Epithelial cell of esophagus (primary cell): ENCODE measurements around the gene METRNL.
"Not testable (repeated sequence)": the region's sequence is repeated elsewhere in the genome, so short reads cannot be mapped to it uniquely, and the experiment has no call there.

Experiments
- DNase-seq: peaks from one replicate; pipeline ENCODE4 v3.0.0; 2010; ENCODE audit warnings: low read depth
- H3K4me3 ChIP-seq: 2 replicates; pipeline ENCODE4 v1.5.1; 2011; ENCODE audit warnings: mild to moderate bottlenecking, low read length, control low read depth
- CTCF ChIP-seq: IDR thresholded peaks from 2 replicates; pipeline ENCODE4 v1.5.1; 2011; ENCODE audit warnings: low read depth, mild to moderate bottlenecking, low read length, control low read depth, inconsistent platforms; ENCODE audit not compliant: insufficient read depth; ENCODE audit errors: missing control alignments

The METRNL gene

GRCh38 chr17:83128306-83129240, 49.2 kb downstream of the METRNL start:
- TF ChIP-seq CTCF: no peak
- DNase-seq: no peak
- H3K4me3 ChIP-seq: no peak overlapping the region

GRCh38 chr17:83129676-83130075, 50.3 kb downstream of the METRNL start:
- TF ChIP-seq CTCF: no peak
- no peak overlapping the region for H3K4me3 ChIP-seq
- no peak for DNase-seq

GRCh38 chr17:83131401-83132011, 52.1 kb downstream of the METRNL start:
- TF ChIP-seq CTCF: no peak
- DNase-seq: no peak
- no peak overlapping the region for H3K4me3 ChIP-seq

GRCh38 chr17:83132251-83133081, 53.1 kb downstream of the METRNL start:
- no peak overlapping the region for H3K4me3 ChIP-seq
- TF ChIP-seq CTCF: no peak
- DNase-seq: no peak

GRCh38 chr17:83133302-83134121, 54.1 kb downstream of the METRNL start:
- no peak for TF ChIP-seq CTCF

GRCh38 chr17:83134456-83134855, 55.0 kb downstream of the METRNL start:
- not testable (repeated sequence) for DNase-seq, H3K4me3 ChIP-seq

More at GRCh38 chr17:83133302-83134121, 54.1 kb downstream of the METRNL start:
- no peak overlapping the region for H3K4me3 ChIP-seq
- DNase-seq: peak; percentile 46
